Measurements from ENCODE around the gene PLCG2. TPM values are rescaled to one million over a fixed set of nuclear protein-coding genes. Genes with fewer than 3 reads are reported as not detected.
"Not testable (repeated sequence)": the region's sequence is repeated elsewhere in the genome, so short reads cannot be mapped to it uniquely, and the experiment has no call there.

Gene PLCG2
- total and polyA plus RNA-seq, 2 donors from 2014 or later, result 50.7 to 55.6 TPM

DNA sequence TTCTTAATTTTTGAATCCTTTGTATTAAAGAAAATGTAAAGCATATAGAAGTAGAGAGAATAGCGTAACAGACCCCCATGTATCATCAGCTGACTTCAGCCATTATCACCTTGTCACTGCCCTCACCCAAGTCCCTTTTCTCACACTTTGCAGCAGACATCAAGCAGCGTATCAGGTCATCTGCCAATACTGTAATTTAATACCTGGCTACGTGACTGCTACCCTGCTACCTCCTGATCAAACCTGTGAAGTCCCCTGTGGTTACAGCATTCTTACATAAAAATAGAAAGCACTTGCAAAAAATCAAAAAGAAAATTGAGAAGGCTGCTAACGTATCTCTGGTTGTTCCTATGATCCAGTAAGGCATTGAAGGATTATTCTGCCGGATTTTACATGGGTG is 96.4 kb downstream of the PLCG2 start:
- DNase-seq (no peak), FAIRE-seq (no peak)
- peaks cover 0 to 3% (median 2%) of the 10 kb centered on the region in 3 donors for H3K36me3 ChIP-seq (ENCODE audit: control insufficient read depth in 2 of 3, insufficient read depth in 3 of 3, low read length in 3 of 3)
- TF ChIP-seq, protein P1, sequence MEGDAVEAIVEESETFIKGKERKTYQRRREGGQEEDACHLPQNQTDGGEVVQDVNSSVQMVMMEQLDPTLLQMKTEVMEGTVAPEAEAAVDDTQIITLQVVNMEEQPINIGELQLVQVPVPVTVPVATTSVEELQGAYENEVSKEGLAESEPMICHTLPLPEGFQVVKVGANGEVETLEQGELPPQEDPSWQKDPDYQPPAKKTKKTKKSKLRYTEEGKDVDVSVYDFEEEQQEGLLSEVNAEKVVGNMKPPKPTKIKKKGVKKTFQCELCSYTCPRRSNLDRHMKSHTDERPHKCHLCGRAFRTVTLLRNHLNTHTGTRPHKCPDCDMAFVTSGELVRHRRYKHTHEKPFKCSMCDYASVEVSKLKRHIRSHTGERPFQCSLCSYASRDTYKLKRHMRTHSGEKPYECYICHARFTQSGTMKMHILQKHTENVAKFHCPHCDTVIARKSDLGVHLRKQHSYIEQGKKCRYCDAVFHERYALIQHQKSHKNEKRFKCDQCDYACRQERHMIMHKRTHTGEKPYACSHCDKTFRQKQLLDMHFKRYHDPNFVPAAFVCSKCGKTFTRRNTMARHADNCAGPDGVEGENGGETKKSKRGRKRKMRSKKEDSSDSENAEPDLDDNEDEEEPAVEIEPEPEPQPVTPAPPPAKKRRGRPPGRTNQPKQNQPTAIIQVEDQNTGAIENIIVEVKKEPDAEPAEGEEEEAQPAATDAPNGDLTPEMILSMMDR (IDR thresholded peaks at IDR 0.05; ENCODE audit: borderline replicate concordance, extremely low read depth, insufficient read depth), result no peak
- H3K27ac ChIP-seq (ENCODE audit: low read depth in 2 of 2, low read length in 2 of 2), result no peak overlapping the region
- peaks cover 0 to 2% (median 0%) of the 10 kb centered on the region in 3 donors for H3K4me1 ChIP-seq (ENCODE audit: control insufficient read depth in 2 of 3, insufficient read depth in 2 of 3, low read depth in 1 of 3, low read length in 3 of 3)
- H3K4me3 ChIP-seq (ENCODE audit: low read length in 3 of 3), result no peak overlapping the region
- intact Hi-C loops (cut with DNase I), result no loop called here
- H3K9ac ChIP-seq (ENCODE audit: low read length in 3 of 3), result no peak overlapping the region
- H3K9me3 ChIP-seq (ENCODE audit: control insufficient read depth in 2 of 3, insufficient read depth in 1 of 3, low read length in 3 of 3), result no peaks in the 10 kb centered on the region
- no peaks in the 10 kb centered on the region for H3K27me3 ChIP-seq (ENCODE audit: control insufficient read depth, insufficient read depth, low read length)

- Histone ChIP-seq H3K4me3 (ENCODE audit: low read length in 3 of 3) (no peak overlapping the region), H3K9me3 (ENCODE audit: control insufficient read depth in 2 of 3, insufficient read depth in 1 of 3, low read length in 3 of 3) (no peaks in the 10 kb centered on the region), H3K4me1 (ENCODE audit: control insufficient read depth in 2 of 3, insufficient read depth in 2 of 3, low read depth in 1 of 3, low read length in 3 of 3) (peaks cover 0 to 2% (median 0%) of the 10 kb centered on the region in 3 donors), H3K27me3 (ENCODE audit: control insufficient read depth, insufficient read depth, low read length) (no peaks in the 10 kb centered on the region), H3K9ac (ENCODE audit: low read length in 3 of 3) (no peak overlapping the region), H3K27ac (ENCODE audit: low read depth in 2 of 2, low read length in 2 of 2) (no peak overlapping the region), H3K36me3 (ENCODE audit: control insufficient read depth in 2 of 3, insufficient read depth in 3 of 3, low read length in 3 of 3) (peaks cover 0 to 3% (median 2%) of the 10 kb centered on the region in 3 donors)
- intact Hi-C loops (cut with DNase I), result no loop called here
- DNase-seq, result no peak
- TF ChIP-seq, protein P1 (IDR thresholded peaks at IDR 0.05; ENCODE audit: borderline replicate concordance, extremely low read depth, insufficient read depth), result no peak
- FAIRE-seq, result no peak
These were observed 97.3 kb downstream of the PLCG2 start for GRCh38 chr16:81876273-81876900.

- H3K9me3 ChIP-seq (ENCODE audit: control insufficient read depth in 2 of 3, insufficient read depth in 1 of 3, low read length in 3 of 3); intact Hi-C loops (cut with DNase I): not testable (repeated sequence)
These were observed 98.4 kb downstream of the PLCG2 start for GRCh38 chr16:81877490-81877889.

DNA sequence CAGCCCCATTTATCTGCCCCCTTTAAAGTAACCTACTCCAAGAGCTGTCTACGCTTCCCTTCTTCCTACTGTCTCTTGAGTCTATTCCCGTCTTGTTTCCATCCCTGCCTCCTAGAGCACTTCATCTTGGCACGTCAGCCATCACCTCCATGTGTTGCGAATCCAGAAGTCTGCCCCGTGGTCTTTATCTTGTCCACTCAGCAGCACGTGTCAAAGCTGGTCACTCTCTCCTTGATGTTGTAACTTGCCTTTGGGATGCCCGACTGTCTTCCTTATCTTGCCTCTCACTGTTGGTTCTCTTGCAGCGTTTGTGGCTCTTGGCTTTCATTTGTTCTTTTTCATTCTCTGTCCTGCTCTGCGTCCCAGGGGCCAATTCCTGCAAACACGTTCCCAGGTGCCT is 99.4 kb downstream of the PLCG2 start:
- intact Hi-C loops (cut with DNase I), result no loop called here
- FAIRE-seq, result no peak
- Histone ChIP-seq H3K4me3 (ENCODE audit: low read length in 3 of 3) (no peak overlapping the region), H3K9ac (ENCODE audit: low read length in 3 of 3) (no peak overlapping the region), H3K9me3 (ENCODE audit: control insufficient read depth in 2 of 3, insufficient read depth in 1 of 3, low read length in 3 of 3) (no peaks in the 10 kb centered on the region), H3K36me3 (ENCODE audit: control insufficient read depth in 2 of 3, insufficient read depth in 3 of 3, low read length in 3 of 3) (peaks cover 0 to 5% (median 3%) of the 10 kb centered on the region in 3 donors), H3K27ac (ENCODE audit: low read depth in 2 of 2, low read length in 2 of 2) (no peak overlapping the region), H3K27me3 (ENCODE audit: control insufficient read depth, insufficient read depth, low read length) (no peaks in the 10 kb centered on the region), H3K4me1 (ENCODE audit: control insufficient read depth in 2 of 3, insufficient read depth in 2 of 3, low read depth in 1 of 3, low read length in 3 of 3) (peaks cover 0 to 2% (median 0%) of the 10 kb centered on the region in 3 donors)
- TF ChIP-seq, protein P1 (IDR thresholded peaks at IDR 0.05; ENCODE audit: borderline replicate concordance, extremely low read depth, insufficient read depth), result no peak
- DNase-seq, result no peak

More at GRCh38 chr16:81877490-81877889, 98.4 kb downstream of the PLCG2 start:
- not testable (repeated sequence) for H3K4me3 ChIP-seq (ENCODE audit: low read length in 3 of 3); H3K4me1 ChIP-seq (ENCODE audit: control insufficient read depth in 2 of 3, insufficient read depth in 2 of 3, low read depth in 1 of 3, low read length in 3 of 3); H3K27ac ChIP-seq (ENCODE audit: low read depth in 2 of 2, low read length in 2 of 2); H3K36me3 ChIP-seq (ENCODE audit: control insufficient read depth in 2 of 3, insufficient read depth in 3 of 3, low read length in 3 of 3); DNase-seq; FAIRE-seq; H3K27me3 ChIP-seq (ENCODE audit: control insufficient read depth, insufficient read depth, low read length); H3K9ac ChIP-seq (ENCODE audit: low read length in 3 of 3)

Measured in kidney (tissue), 14 donors.